Lung (tissue), 12 donors: ENCODE measurements around the gene FBXO46. TPM values are rescaled to one million over a fixed set of nuclear protein-coding genes. Genes with fewer than 3 reads are reported as not detected.

Experiments used
- ATAC-seq: fragments of 200-7000 bp; cut with Tn5 transposase; one replicate; pipeline ENCODE4 v1.9.1; 2020; ENCODE audit warnings: moderate number of reproducible peaks; ENCODE audit not compliant: insufficient read depth, low FRiP score
- DNase-seq, 3 donors: peaks; one replicate each; pipeline ENCODE4 v3.0.0-alpha.2; 2013 to 2017
- H3K27ac ChIP-seq, 2 donors: one replicate each; pipeline ENCODE4 v1.5.1; 2013; ENCODE audit warnings: mild to moderate bottlenecking in 2 of 2, moderate library complexity in 2 of 2, control low read depth in 1 of 2, inconsistent platforms in 1 of 2, low read depth in 1 of 2, low read length in 1 of 2
- H3K27me3 ChIP-seq, 3 donors: one replicate each; pipeline ENCODE4 v1.5.1; 2013; ENCODE audit warnings: low read length in 2 of 3; ENCODE audit not compliant: control insufficient read depth in 3 of 3, insufficient read depth in 3 of 3
- H3K36me3 ChIP-seq, 4 donors: one replicate each; pipeline ENCODE4 v1.5.1; 2013; ENCODE audit warnings: low read length in 4 of 4, mild to moderate bottlenecking in 1 of 4, moderate library complexity in 1 of 4; ENCODE audit not compliant: control insufficient read depth in 4 of 4, insufficient read depth in 4 of 4
- H3K4me1 ChIP-seq, 5 donors: one replicate each; pipeline ENCODE4 v1.5.1; 2013; ENCODE audit warnings: low read length in 5 of 5, mild to moderate bottlenecking in 2 of 5, moderate library complexity in 1 of 5; ENCODE audit not compliant: control insufficient read depth in 5 of 5, insufficient read depth in 5 of 5
- H3K4me3 ChIP-seq: one replicate; pipeline ENCODE4 v1.5.1; 2013; ENCODE audit warnings: mild to moderate bottlenecking, control low read depth, moderate library complexity
- H3K9ac ChIP-seq, 2 donors: one replicate each; pipeline ENCODE4 v1.5.1; 2013; ENCODE audit warnings: low read length in 2 of 2, control low read depth in 1 of 2; ENCODE audit not compliant: insufficient read depth in 1 of 2
- H3K9me3 ChIP-seq, 4 donors: one replicate each; pipeline ENCODE4 v1.5.1; 2013; ENCODE audit warnings: low read length in 3 of 4, mild to moderate bottlenecking in 1 of 4, moderate library complexity in 1 of 4; ENCODE audit not compliant: control insufficient read depth in 4 of 4, insufficient read depth in 3 of 4
- WGBS, 2 donors: extraction: QIAGEN DNeasy Blood & Tissue Kit; methylation state at CpG; one replicate each; pipeline ENCODE4 v1.1.7; 2013; 5-methylcytosine and 5-hydroxymethylcytosine counted together
- polyA plus RNA-seq, 2 donors: library from polyadenylated mRNA; stranded (reverse); fragments of 200-250 nt; gene quantifications; one replicate each; pipeline ENCODE4 v1.2.1, GENCODE V29; 2013
- total RNA-seq, 2 donors: library from RNA; depleted of rRNA in 1 of 2; stranded (reverse); fragments of >200 nt in 1 of 2; gene quantifications; one replicate each; pipeline ENCODE4 v1.2.1, GENCODE V29; 2014 to 2021
- TF ChIP-seq, protein P1 (sequence below): IDR thresholded peaks from 2 replicates; pipeline ENCODE4 v1.5.1; 2012; ENCODE audit warnings: mild to moderate bottlenecking; ENCODE audit errors: control extremely low read depth, extremely low read depth
- donor health status: control.
- donor health status: control.
- donor health status: Bipolar disorder and iron deficiency.
- donor health status: healthy.
- donor health status: DM: yes; HTN: yes; CAD: no.

Gene FBXO46
- total and polyA plus RNA-seq, 4 donors = 7.6 to 19.0 (median 9.7) TPM

DNA sequence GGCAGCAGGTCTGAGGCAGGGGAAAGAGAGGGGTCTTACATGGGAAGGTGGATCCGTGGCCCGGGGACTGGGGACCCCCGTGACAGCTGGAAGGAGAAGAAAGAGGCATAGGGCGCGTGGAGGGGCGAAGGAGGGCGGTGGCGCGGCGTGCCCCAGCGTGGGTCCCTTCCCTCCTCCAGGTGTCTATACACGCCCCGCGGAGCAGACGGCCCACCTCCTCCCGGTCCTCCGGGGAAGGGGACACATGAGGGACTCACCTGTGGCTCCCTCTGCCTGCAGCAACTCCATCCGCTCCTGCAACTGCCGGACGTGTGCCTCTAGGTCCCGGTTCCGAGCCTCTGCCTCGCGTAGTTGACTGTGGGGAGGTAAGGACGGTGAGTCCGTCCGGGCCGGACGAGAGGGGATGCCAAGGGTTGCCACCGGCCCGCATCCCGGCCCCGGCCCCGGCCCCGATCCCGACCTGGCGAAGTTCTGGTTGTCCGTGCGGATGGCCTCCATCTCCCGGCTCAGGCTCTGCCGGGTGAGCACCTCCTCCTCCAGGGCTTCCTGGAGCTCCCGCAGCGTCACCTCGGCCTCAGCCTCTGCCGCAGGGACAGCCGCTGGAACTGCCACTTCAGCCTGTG, 40.7 kb upstream of the FBXO46 start:
- DNase-seq (no peak), ATAC-seq (no peak)
- H3K4me1 ChIP-seq = peaks cover 0 to 21% (median 4%) of the 10 kb centered on the region in 5 donors
- H3K9me3 ChIP-seq = no peaks in the 10 kb centered on the region
- TF ChIP-seq, protein P1, sequence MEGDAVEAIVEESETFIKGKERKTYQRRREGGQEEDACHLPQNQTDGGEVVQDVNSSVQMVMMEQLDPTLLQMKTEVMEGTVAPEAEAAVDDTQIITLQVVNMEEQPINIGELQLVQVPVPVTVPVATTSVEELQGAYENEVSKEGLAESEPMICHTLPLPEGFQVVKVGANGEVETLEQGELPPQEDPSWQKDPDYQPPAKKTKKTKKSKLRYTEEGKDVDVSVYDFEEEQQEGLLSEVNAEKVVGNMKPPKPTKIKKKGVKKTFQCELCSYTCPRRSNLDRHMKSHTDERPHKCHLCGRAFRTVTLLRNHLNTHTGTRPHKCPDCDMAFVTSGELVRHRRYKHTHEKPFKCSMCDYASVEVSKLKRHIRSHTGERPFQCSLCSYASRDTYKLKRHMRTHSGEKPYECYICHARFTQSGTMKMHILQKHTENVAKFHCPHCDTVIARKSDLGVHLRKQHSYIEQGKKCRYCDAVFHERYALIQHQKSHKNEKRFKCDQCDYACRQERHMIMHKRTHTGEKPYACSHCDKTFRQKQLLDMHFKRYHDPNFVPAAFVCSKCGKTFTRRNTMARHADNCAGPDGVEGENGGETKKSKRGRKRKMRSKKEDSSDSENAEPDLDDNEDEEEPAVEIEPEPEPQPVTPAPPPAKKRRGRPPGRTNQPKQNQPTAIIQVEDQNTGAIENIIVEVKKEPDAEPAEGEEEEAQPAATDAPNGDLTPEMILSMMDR = no peak
- WGBS, 2 donors = 85 to 93% methylated on average over 42 to 46 of the region's 46 CpGs
- H3K27me3 ChIP-seq = no peaks in the 10 kb centered on the region
- H3K4me3 ChIP-seq = no peak overlapping the region
- peak overlapping the region in 1 of 2 donors; percentile 17 for H3K27ac ChIP-seq
- H3K36me3 ChIP-seq = peaks cover 2 to 9% (median 4%) of the 10 kb centered on the region in 4 donors
- peak overlapping the region in 1 of 2 donors; percentile 34 for H3K9ac ChIP-seq

DNA sequence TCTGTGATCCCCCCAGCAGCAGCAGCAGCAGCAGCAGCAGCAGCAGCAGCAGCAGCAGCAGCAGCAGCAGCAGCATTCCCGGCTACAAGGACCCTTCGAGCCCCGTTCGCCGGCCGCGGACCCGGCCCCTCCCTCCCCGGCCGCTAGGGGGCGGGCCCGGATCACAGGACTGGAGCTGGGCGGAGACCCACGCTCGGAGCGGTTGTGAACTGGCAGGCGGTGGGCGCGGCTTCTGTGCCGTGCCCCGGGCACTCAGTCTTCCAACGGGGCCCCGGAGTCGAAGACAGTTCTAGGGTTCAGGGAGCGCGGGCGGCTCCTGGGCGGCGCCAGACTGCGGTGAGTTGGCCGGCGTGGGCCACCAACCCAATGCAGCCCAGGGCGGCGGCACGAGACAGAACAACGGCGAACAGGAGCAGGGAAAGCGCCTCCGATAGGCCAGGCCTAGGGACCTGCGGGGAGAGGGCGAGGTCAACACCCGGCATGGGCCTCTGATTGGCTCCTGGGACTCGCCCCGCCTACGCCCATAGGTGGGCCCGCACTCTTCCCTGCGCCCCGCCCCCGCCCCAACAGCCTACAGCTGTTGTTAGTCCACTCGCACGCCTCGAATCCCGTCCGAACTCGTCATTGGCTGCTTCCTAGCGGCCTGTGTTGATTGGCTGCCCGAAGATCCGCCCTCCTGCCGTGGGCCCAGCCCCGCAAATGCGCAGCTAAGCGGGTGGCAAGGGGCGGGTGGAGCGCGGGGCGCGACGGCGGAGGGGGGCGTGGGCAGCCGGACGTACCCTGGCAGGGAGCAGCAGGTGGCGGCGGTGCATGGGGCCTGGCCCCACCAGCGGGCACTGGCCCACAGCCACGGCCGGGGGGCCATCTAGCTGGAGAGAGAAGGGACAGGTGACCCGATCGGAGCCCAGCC, 39.8 kb upstream of the FBXO46 start:
- H3K36me3 ChIP-seq = peaks cover 3 to 9% (median 5%) of the 10 kb centered on the region in 4 donors
- TF ChIP-seq, protein P1 = peak; percentile 89
- peak overlapping the region; percentile 37 for H3K4me3 ChIP-seq
- no peaks in the 10 kb centered on the region for H3K27me3 ChIP-seq
- H3K4me1 ChIP-seq = peaks cover 0 to 31% (median 11%) of the 10 kb centered on the region in 5 donors
- WGBS, 2 donors = 1 to 2% methylated on average over 61 to 79 of the region's 79 CpGs
- H3K27ac ChIP-seq = peak overlapping the region; percentile 89
- DNase-seq (peak; percentile 98 to 99 (median 99)), ATAC-seq (peak; percentile 68)
- H3K9me3 ChIP-seq = no peaks in the 10 kb centered on the region
- H3K9ac ChIP-seq = peak overlapping the region in 1 of 2 donors; percentile 56

DNA sequence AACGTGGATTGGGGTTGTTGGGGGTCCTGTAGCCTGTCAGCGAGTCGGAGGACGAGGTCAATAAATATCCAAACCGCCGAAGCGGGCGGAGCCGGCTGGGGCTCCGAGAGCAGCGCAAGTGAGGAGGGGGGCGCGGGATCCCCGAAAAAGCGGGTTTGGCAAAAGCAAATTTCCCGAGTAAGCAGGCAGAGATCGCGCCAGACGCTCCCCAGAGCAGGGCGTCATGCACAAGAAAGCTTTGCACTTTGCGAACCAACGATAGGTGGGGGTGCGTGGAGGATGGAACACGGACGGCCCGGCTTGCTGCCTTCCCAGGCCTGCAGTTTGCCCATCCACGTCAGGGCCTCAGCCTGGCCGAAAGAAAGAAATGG, 39.1 kb upstream of the FBXO46 start:
- Histone ChIP-seq H3K27me3 (no peaks in the 10 kb centered on the region), H3K36me3 (peaks cover 1 to 9% (median 5%) of the 10 kb centered on the region in 4 donors), H3K4me1 (peaks cover 0 to 38% (median 11%) of the 10 kb centered on the region in 5 donors), H3K4me3 (peak overlapping the region; percentile 37), H3K9ac (peak overlapping the region; percentile 55 to 56), H3K27ac (peak overlapping the region; percentile 89), H3K9me3 (no peaks in the 10 kb centered on the region)
- TF ChIP-seq, protein P1 = no peak
- ATAC-seq (no peak), DNase-seq (peak in 2 of 3 donors; percentile 65)
- 0% methylated on average over 28 of the region's 28 CpGs for WGBS, 2 donors
